Adrenal gland (tissue), 5 donors: ENCODE measurements around the gene IFNGR2.

Experiments
- POLR2A ChIP-seq, 2 donors: fragments of 450-650 bp; IDR thresholded peaks; one replicate each; pipeline ENCODE4 v1.6.1; 2017; ENCODE audit warnings: antibody characterized with exemption in 2 of 2, mild to moderate bottlenecking in 2 of 2, moderate library complexity in 1 of 2
- TF ChIP-seq, protein P1 (sequence below), 6 experiments: fragments of 450-650 bp in 4 of 6; fragments of 200-600 bp in 2 of 6; sonication (generic) in 1 of 6; IDR thresholded peaks; 1 replicate in 5 of 6; 2 replicates in 1 of 6; pipeline versions ENCODE4 v1.5.1 to v1.8.0; 2016 to 2021; ENCODE audit warnings: antibody characterized with exemption in 6 of 6, mild to moderate bottlenecking in 2 of 6, moderate library complexity in 1 of 6
- donor health status: DM: no; HTN: no; CAD: no.

GRCh38 chr21:33375101-33375644, 28.0 kb upstream of the IFNGR2 start:
- TF ChIP-seq, protein P1, sequence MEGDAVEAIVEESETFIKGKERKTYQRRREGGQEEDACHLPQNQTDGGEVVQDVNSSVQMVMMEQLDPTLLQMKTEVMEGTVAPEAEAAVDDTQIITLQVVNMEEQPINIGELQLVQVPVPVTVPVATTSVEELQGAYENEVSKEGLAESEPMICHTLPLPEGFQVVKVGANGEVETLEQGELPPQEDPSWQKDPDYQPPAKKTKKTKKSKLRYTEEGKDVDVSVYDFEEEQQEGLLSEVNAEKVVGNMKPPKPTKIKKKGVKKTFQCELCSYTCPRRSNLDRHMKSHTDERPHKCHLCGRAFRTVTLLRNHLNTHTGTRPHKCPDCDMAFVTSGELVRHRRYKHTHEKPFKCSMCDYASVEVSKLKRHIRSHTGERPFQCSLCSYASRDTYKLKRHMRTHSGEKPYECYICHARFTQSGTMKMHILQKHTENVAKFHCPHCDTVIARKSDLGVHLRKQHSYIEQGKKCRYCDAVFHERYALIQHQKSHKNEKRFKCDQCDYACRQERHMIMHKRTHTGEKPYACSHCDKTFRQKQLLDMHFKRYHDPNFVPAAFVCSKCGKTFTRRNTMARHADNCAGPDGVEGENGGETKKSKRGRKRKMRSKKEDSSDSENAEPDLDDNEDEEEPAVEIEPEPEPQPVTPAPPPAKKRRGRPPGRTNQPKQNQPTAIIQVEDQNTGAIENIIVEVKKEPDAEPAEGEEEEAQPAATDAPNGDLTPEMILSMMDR (IDR thresholded peaks at IDR 0.05): no peak
- no peak for TF ChIP-seq POLR2A (IDR thresholded peaks at IDR 0.05)
